ENCODE results near the gene AKT1. TPM values are rescaled to one million over a fixed set of nuclear protein-coding genes. Genes with fewer than 3 reads are reported as not detected.

Gene AKT1
- total and polyA plus RNA-seq, 2 of the 4 experiments (the other 2 are of a cell fraction), result 193 to 221 TPM

DNA sequence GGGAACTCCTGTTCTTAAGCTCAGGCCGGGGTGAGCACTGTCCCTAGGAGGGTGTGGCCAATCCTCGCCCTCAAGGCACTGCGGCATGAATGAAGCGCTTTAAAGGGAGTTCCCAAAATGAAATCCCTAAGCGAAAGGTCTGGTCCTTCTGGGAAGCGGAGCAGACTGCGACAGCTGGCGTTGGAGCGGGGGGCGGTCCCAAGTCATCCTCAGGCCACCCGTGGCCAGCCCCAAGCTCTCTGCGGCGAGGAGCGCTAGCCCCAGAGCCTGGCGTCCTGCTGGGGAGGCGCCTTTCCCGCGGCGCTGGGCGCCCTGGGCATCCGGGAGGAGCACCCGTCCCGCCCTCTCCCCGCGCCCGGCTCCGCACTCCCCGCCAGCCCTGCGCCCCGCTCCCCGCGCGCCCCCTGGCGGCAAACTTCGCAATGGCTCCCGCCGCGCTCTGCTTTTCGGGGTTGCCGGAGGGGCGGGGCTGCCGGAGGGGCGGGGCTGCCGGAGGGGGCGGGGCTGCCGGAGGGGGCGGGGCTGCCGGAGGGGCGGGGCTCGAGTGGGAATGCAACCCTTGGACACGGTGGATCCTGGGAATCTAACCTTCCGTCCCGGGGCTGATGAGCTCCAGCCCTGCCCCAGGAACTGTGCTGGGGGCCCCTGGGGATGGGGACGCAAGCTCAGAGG is 30.8 kb upstream of the AKT1 start:
- peak overlapping the region; percentile 94 for H3K4me2 ChIP-seq (ENCODE audit: low read depth, low read length)
- H2AK5ac ChIP-seq (ENCODE audit: low read depth, low read length), result no peak overlapping the region; the same call in 1 of the 2 replicates
- H4K91ac ChIP-seq (ENCODE audit: insufficient read depth, low read depth, low read length), result no peak overlapping the region
- ChIA-PET CTCF (interaction anchor here (0.5 to 1.1 kb wide), 8 partner anchors 16 to 110 kb away, joined by 3 to 4 read pairs (median 4); partner anchors contain the start of gene ZBTB42), POLR2A (ENCODE audit: unreplicated experiment) (no interaction called here)
- ATAC-seq (ENCODE audit: low read depth) (peak; percentile 94), DNase-seq (peak; percentile 60)
- H4K20me1 ChIP-seq (ENCODE audit: insufficient read depth, low read length), result no peaks in the 10 kb centered on the region
- no peak overlapping the region for H4K5ac ChIP-seq (ENCODE audit: low read depth, low read length)
- intact Hi-C loops (cut with micrococcal nuclease), result loop anchor here (1.0 to 5.0 kb wide), 2 partner anchors 41 to 58 kb away; partner anchors contain the start of gene CEP170B
- H3K79me1 ChIP-seq (ENCODE audit: low read depth in 1 of 2, low read length in 2 of 2), result 0 out of 4 replicates have a peak, but pooled peaks cover 0 to 3% of the 10 kb centered on the region in 2 experiments
- in situ Hi-C loops (cut with MboI; ENCODE audit: low sequenced_read_pairs), result no loop called here
- dilution Hi-C loops (cut with HindIII; ENCODE audit: low sequenced_read_pairs, unreplicated experiment), result no loop called here
- peak overlapping the region; percentile 88 for H3K4me3 ChIP-seq (ENCODE audit: insufficient read depth, low read depth, low read length)
- H3K18ac ChIP-seq (ENCODE audit: low read depth, low read length), result no peak overlapping the region
- peak overlapping the region; percentile 99 for H2AFZ ChIP-seq (replicated peaks; ENCODE audit: low read length, poor library complexity)
- no peak overlapping the region for H2BK20ac ChIP-seq (ENCODE audit: low read depth, low read length)
- peak overlapping the region; percentile 4 for H2AK9ac ChIP-seq (replicated peaks; ENCODE audit: low read depth, low read length, poor library complexity)
- no peaks in the 10 kb centered on the region for H3K36me3 ChIP-seq (ENCODE audit: control insufficient read depth, insufficient read depth, low read length)
- H3K9me1 ChIP-seq (ENCODE audit: insufficient read depth, low read length), result peaks cover 3% of the 10 kb centered on the region; the same call in 1 of the 2 replicates
- no peaks in the 10 kb centered on the region for H3K9me3 ChIP-seq (ENCODE audit: control insufficient read depth, insufficient read depth, low read length)
- no peaks in the 10 kb centered on the region; the same call in 1 of the 2 replicates for H3K27me3 ChIP-seq (ENCODE audit: control insufficient read depth, insufficient read depth, low read length)
- peak overlapping the region; percentile 55 for H2BK5ac ChIP-seq (ENCODE audit: low read depth, low read length, poor library complexity, severe bottlenecking)
- H3K14ac ChIP-seq (replicated peaks; ENCODE audit: low read depth, low read length), result 0 out of 2 replicates have a peak overlapping the region, but pooled peaks have one; percentile 28
- peak overlapping the region; percentile 32 to 76; a peak in 2 of 4 replicates for H4K8ac ChIP-seq (ENCODE audit: low read depth in 2 of 2, low read length in 2 of 2)
- no peak overlapping the region for H2BK120ac ChIP-seq (ENCODE audit: low read depth, low read length)
- BruUV-seq (replicated peaks), result no TSS peak
- H3K23ac ChIP-seq (ENCODE audit: low read depth, low read length), result peak overlapping the region; percentile 45; the same call in 1 of the 2 replicates
- no peak overlapping the region for H3K56ac ChIP-seq (ENCODE audit: extremely low read depth, insufficient read depth, low read length)
- peak overlapping the region; percentile 74 for H3K9ac ChIP-seq (ENCODE audit: low read depth, low read length)
- H3K4ac ChIP-seq (ENCODE audit: low read depth, low read length), result 0 out of 2 replicates have a peak overlapping the region, but pooled peaks have one; percentile 52
- no peak overlapping the region; the same call in 2 of the 3 replicates for H2BK15ac ChIP-seq (ENCODE audit: low read depth, low read length)
- peak overlapping the region; percentile 52; the same call in 1 of the 2 replicates for H3K27ac ChIP-seq (ENCODE audit: insufficient read depth, low read length)
- 0% methylated on average over 36 of the region's 54 CpGs; no CpG with 5 or more reads in 1 of the 2 experiments for WGBS, 2 experiments (ENCODE audit: extremely low coverage in 2 of 2, insufficient read length in 1 of 2)
- peaks cover 7% of the 10 kb centered on the region for H3K4me1 ChIP-seq (ENCODE audit: control insufficient read depth, insufficient read depth, low read length)
- TF ChIP-seq SMC3 (IDR thresholded peaks at IDR 0.05; ENCODE audit: low read depth, low read length) (peak; percentile 60), BHLHE40 (IDR thresholded peaks at IDR 0.05; ENCODE audit: low read depth, low read length) (no peak), MAZ (IDR thresholded peaks at IDR 0.05; ENCODE audit: borderline replicate concordance, low read depth, low read length) (peak; percentile 89), FOS (IDR thresholded peaks at IDR 0.05; ENCODE audit: low read depth, low read length) (no peak), POLR2A (IDR thresholded peaks at IDR 0.05; ENCODE audit: low read depth, low read length) (no peak), CEBPB (IDR thresholded peaks at IDR 0.05; ENCODE audit: low read depth, low read length) (no peak), NFE2L2 (IDR thresholded peaks at IDR 0.05; ENCODE audit: low read depth, low read length) (no peak), CHD1 (IDR thresholded peaks at IDR 0.05; ENCODE audit: low read depth, low read length) (no peak), MAFK (IDR thresholded peaks at IDR 0.05; ENCODE audit: low read depth, low read length) (no peak), MXI1 (IDR thresholded peaks at IDR 0.05; ENCODE audit: borderline replicate concordance, low read depth, low read length) (no peak), RCOR1 (IDR thresholded peaks at IDR 0.05; ENCODE audit: insufficient replicate concordance, low read length) (no peak)
- TF ChIP-seq, protein P1, sequence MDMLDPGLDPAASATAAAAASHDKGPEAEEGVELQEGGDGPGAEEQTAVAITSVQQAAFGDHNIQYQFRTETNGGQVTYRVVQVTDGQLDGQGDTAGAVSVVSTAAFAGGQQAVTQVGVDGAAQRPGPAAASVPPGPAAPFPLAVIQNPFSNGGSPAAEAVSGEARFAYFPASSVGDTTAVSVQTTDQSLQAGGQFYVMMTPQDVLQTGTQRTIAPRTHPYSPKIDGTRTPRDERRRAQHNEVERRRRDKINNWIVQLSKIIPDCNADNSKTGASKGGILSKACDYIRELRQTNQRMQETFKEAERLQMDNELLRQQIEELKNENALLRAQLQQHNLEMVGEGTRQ (IDR thresholded peaks at IDR 0.05; ENCODE audit: low read depth, low read length), result no peak
- TF ChIP-seq, protein P2, sequence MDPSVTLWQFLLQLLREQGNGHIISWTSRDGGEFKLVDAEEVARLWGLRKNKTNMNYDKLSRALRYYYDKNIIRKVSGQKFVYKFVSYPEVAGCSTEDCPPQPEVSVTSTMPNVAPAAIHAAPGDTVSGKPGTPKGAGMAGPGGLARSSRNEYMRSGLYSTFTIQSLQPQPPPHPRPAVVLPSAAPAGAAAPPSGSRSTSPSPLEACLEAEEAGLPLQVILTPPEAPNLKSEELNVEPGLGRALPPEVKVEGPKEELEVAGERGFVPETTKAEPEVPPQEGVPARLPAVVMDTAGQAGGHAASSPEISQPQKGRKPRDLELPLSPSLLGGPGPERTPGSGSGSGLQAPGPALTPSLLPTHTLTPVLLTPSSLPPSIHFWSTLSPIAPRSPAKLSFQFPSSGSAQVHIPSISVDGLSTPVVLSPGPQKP (IDR thresholded peaks at IDR 0.05; ENCODE audit: borderline replicate concordance, low read depth, low read length), result no peak
- TF ChIP-seq, protein P3, sequence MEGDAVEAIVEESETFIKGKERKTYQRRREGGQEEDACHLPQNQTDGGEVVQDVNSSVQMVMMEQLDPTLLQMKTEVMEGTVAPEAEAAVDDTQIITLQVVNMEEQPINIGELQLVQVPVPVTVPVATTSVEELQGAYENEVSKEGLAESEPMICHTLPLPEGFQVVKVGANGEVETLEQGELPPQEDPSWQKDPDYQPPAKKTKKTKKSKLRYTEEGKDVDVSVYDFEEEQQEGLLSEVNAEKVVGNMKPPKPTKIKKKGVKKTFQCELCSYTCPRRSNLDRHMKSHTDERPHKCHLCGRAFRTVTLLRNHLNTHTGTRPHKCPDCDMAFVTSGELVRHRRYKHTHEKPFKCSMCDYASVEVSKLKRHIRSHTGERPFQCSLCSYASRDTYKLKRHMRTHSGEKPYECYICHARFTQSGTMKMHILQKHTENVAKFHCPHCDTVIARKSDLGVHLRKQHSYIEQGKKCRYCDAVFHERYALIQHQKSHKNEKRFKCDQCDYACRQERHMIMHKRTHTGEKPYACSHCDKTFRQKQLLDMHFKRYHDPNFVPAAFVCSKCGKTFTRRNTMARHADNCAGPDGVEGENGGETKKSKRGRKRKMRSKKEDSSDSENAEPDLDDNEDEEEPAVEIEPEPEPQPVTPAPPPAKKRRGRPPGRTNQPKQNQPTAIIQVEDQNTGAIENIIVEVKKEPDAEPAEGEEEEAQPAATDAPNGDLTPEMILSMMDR (conservative IDR thresholded peaks at IDR 0.05; ENCODE audit: low read depth, low read length), result peak; percentile 73
